NCI-H510A treated with DMSO at 0.1 percent for 48 hours (cell line): ENCODE results near the gene SLC25A42.
"Not testable (repeated sequence)": the region's sequence is repeated elsewhere in the genome, so short reads cannot be mapped to it uniquely, and the experiment has no call there.

Experiments
- DNase-seq: peaks from one replicate; lab custom pipeline; 2025; lab: John Stamatoyannopoulos, UW

The SLC25A42 gene

GRCh38 chr19:19135713-19136112 lies 71.9 kb downstream of the SLC25A42 start:
- not testable (repeated sequence) for DNase-seq

GRCh38 chr19:19137556-19138108 lies 73.8 kb downstream of the SLC25A42 start:
- no peak for DNase-seq

- DNase-seq: peak; percentile 97
Observed at GRCh38 chr19:19138109-19138981, 74.6 kb downstream of the SLC25A42 start, which contains the start of gene TMEM161A. TMEM161A (minus strand) TSS chr19:19138478; CDS start chr19:19138428, 50 bp downstream.

- DNase-seq: no peak
Observed at GRCh38 chr19:19139876-19140229, 76.1 kb downstream of the SLC25A42 start.

- no peak for DNase-seq
Observed at GRCh38 chr19:19140476-19140875, 76.7 kb downstream of the SLC25A42 start.

GRCh38 chr19:19142347-19142746 lies 78.6 kb downstream of the SLC25A42 start:
- no peak for DNase-seq

- DNase-seq: no peak
Observed at GRCh38 chr19:19145281-19145680, 81.5 kb downstream of the SLC25A42 start.

GRCh38 chr19:19145684-19146608 lies 82.2 kb downstream of the SLC25A42 start:
- DNase-seq: peak; percentile 35

- DNase-seq: no peak
Observed at GRCh38 chr19:19146865-19147264, 83.1 kb downstream of the SLC25A42 start.

GRCh38 chr19:19147344-19147743 lies 83.5 kb downstream of the SLC25A42 start:
- no peak for DNase-seq

- DNase-seq: not testable (repeated sequence)
Observed at GRCh38 chr19:19148504-19148903, 84.7 kb downstream of the SLC25A42 start.

- DNase-seq: no peak
Observed at GRCh38 chr19:19149435-19149834, 85.6 kb downstream of the SLC25A42 start.

- no peak for DNase-seq
Observed at GRCh38 chr19:19151418-19151817, 87.6 kb downstream of the SLC25A42 start.

GRCh38 chr19:19152668-19153384 lies 89.0 kb downstream of the SLC25A42 start:
- no peak for DNase-seq

- no peak for DNase-seq
Observed at GRCh38 chr19:19154768-19155494, 91.1 kb downstream of the SLC25A42 start.

GRCh38 chr19:19155495-19156219 lies 91.9 kb downstream of the SLC25A42 start:
- DNase-seq: no peak

- DNase-seq: no peak
Observed at GRCh38 chr19:19157808-19158207, 94.0 kb downstream of the SLC25A42 start.

- no peak for DNase-seq
Observed at GRCh38 chr19:19159534-19159933, 95.7 kb downstream of the SLC25A42 start.

GRCh38 chr19:19160461-19161035 lies 96.8 kb downstream of the SLC25A42 start:
- no peak for DNase-seq

- no peak for DNase-seq
Observed at GRCh38 chr19:19162495-19162894, 98.7 kb downstream of the SLC25A42 start.
